ENCODE data around the gene DNAH10.

DNAH10 gene

DNA sequence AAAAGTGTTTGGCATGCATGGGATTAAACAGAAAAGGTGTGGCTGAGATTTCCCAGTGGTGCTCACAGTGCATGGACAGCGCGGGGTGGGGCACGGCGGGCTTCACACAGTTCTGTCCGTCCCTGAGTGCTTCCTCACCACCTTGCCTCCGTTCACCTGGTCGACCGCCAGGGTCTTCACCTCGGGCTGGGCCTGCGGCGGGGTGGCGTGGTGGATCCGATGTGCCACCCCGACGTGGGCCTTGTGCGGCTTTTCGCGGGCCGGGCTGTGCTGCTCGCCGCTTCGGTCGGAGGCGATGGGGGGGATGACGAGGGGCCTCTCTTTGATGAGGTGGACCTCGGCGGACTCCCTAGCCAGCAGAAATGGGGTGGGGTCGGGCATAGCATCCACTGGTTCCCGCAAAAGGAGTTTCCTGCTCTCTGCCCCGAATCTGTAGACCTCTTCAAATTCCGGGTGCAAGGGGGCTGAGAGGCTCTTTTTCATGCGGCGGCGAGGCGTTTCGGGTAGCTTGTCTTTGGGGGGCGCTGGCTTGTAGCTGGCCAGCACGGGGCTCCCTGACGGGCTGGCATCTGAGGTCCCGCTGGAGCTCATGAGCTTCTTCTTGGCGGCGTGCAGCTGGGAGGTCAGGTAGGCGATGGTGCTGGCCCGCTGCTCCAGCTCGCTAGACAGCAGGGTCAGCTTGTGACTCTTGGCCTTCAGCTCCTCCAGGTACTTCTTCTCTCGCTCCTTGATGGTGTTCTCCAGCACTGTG, 175.0 kb downstream of the DNAH10 start:
- TF ChIP-seq, protein P1, sequence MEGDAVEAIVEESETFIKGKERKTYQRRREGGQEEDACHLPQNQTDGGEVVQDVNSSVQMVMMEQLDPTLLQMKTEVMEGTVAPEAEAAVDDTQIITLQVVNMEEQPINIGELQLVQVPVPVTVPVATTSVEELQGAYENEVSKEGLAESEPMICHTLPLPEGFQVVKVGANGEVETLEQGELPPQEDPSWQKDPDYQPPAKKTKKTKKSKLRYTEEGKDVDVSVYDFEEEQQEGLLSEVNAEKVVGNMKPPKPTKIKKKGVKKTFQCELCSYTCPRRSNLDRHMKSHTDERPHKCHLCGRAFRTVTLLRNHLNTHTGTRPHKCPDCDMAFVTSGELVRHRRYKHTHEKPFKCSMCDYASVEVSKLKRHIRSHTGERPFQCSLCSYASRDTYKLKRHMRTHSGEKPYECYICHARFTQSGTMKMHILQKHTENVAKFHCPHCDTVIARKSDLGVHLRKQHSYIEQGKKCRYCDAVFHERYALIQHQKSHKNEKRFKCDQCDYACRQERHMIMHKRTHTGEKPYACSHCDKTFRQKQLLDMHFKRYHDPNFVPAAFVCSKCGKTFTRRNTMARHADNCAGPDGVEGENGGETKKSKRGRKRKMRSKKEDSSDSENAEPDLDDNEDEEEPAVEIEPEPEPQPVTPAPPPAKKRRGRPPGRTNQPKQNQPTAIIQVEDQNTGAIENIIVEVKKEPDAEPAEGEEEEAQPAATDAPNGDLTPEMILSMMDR (IDR thresholded peaks at IDR 0.05; ENCODE audit: low read depth, low read length) = no peak
- TF ChIP-seq, protein P2, sequence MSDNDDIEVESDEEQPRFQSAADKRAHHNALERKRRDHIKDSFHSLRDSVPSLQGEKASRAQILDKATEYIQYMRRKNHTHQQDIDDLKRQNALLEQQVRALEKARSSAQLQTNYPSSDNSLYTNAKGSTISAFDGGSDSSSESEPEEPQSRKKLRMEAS (IDR thresholded peaks at IDR 0.05; ENCODE audit: low read depth, low read length) = no peak
- no peak for DNase-seq (ENCODE audit: low read depth)

DNA sequence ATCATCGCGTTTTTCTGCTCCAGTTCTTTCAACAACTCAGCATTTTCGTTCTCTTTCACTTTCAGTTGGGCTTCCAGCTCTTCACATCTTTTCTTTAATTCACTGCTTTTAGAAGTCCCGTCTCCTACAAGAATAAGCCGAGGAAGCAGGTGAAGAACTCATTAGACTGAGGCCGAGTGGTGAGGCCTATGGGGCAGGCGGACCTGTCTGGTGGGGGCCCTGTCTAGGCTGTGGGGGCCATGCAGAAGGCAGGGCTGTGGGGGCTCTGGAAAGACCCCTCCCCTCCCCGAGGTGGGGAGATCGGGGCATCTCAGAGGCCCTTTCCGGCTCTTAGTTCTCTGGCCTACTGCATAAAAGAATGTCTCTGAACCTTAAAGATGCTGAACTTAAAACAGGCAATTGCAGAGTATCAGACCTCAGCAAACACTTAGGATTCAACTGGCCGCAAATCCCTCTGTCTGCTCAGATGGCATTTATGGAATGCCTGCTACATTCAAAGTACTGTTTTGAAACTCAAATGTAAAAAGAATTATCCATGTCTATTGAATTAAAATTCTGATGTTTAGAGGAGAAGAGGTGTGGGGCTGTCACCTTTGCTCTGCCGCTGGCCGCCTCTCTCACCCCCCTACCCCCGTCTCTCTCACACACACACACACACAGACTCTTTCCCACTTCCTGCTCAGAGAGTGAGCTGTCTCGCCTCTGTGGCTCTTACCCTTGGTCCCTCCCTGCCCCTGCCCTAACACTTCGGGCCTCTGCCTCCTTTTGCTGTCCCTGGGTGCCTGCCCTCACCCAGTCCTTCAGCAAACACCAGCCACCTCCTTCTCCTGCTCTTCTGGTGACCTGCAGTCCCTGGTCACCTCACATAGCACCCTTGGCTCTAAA, 175.8 kb downstream of the DNAH10 start:
- DNase-seq (ENCODE audit: low read depth) = peak; percentile 31
- TF ChIP-seq, protein P1 (IDR thresholded peaks at IDR 0.05; ENCODE audit: low read depth, low read length) = no peak
- TF ChIP-seq MYC (IDR thresholded peaks at IDR 0.05; ENCODE audit: low read depth, low read length) = no peak
- no peak for TF ChIP-seq POLR2A (IDR thresholded peaks at IDR 0.05; ENCODE audit: extremely low read depth, insufficient read length)
- no peak overlapping the region for H3K4me3 ChIP-seq (ENCODE audit: low read depth, low read length)

More for the DNA sequence above, 175.0 kb downstream of the DNAH10 start:
- no peak overlapping the region for H3K4me3 ChIP-seq (ENCODE audit: low read depth, low read length)

DNA sequence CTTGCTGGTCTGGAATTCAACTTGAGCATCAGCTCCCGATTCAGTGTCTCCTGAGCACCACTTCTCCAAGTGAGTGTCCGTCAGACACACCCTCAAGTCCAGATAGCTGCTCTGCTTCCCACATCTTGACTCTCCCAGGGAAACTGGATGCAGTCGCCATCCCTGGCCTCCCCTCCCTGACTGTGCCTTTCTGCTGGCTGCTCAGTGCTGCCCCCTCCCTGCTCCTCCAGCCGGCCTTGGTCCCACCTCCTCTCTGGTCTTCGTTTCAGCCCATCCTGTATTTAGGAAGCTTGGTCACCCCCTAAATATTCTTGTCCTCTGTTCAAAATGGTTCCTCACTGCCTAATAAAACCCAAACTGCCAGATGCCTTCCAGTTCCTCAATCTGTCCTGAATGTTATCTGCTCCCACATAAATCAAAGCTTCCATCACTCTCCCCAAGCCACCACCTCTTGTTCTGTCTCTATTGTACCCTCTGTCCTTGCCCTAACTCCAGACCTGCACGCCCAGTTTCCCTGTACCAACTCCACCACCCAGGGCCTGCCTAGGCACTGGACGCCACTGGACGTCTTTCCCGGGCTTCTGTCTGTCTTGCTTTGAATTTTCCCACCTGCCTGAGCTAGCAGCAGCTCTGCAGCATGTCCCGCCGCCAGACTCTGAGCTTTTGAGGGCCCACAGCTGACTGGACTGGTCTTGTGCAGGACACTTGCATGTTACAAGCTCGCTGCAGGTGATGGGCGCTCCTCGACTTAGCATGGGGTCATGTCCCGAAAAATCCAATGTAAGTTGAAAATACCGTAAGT, 176.8 kb downstream of the DNAH10 start:
- H3K4me3 ChIP-seq (ENCODE audit: low read depth, low read length) = no peak overlapping the region
- TF ChIP-seq, protein P2 (IDR thresholded peaks at IDR 0.05; ENCODE audit: low read depth, low read length) = no peak
- TF ChIP-seq, protein P1 (IDR thresholded peaks at IDR 0.05; ENCODE audit: low read depth, low read length) = peak; percentile 72
- no peak for DNase-seq (ENCODE audit: low read depth)

DNA sequence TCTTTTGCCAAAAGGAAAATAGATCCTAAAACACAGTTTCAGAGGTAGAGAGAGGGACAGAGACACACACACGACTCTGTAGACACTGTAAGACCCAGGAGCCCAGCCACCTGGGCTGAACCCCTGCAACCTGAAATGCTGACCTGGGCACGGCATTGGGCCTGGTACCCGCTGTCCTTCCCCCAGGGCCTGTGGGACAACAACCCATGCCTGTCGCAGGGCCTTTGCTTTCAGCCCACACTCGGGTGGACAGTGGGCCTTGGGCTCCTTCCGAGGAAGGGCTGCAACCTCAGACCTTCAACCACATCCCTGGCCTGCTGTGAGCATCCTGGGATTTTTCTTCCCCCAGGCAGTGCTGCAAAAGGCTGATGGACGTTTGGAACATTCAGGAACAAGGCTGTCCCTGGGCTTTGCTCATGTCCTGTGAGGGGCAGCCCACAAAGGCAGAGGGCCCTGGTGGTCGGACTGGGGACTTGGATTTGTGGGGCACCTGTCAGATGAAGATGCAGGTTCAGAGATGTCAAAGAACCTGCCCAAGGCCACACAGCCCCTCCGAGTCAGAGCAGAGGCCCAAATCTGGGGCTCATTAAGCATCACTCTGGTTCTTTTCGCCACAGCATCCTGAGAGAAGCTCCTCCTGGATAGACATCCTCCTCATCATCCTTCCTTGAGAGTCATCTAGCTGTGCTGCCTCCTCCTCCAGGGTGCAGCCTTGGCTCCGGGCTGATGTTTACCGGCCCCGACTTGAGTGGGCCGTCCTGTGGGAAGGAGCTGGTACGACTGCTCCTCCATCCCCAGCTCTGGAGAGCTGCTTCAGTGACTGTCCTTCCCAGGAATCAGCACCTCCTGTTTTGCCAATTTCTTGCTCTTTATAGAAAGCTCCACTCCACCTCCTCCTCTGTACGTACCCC, 177.9 kb downstream of the DNAH10 start:
- H3K4me3 ChIP-seq (ENCODE audit: low read depth, low read length) = no peak overlapping the region
- no peak for DNase-seq (ENCODE audit: low read depth)
- no peak for TF ChIP-seq POLR2A (IDR thresholded peaks at IDR 0.05; ENCODE audit: extremely low read depth, insufficient read length)
- no peak for TF ChIP-seq MYC (IDR thresholded peaks at IDR 0.05; ENCODE audit: low read depth, low read length)

DNA sequence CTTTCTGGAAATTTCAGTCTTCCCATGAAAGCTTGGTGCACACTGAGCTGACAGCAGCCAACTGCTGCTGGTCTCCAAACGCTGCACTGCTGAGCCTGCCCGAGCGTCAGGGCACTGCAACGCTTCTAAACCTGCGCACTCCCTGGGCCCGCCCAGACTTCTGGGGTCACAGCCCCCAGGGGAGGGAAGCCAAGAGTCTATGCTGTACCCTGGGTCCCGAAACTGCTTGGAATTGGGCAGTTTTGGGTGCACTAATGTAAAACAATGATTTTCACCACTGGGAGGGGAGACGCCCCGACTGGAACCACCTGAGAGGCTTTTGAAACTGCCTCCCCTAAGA, 178.5 kb downstream of the DNAH10 start:
- no peak overlapping the region for H3K4me3 ChIP-seq (ENCODE audit: low read depth, low read length)
- DNase-seq (ENCODE audit: low read depth) = no peak
- TF ChIP-seq, protein P1 (IDR thresholded peaks at IDR 0.05; ENCODE audit: low read depth, low read length) = no peak
- TF ChIP-seq MYC (IDR thresholded peaks at IDR 0.05; ENCODE audit: low read depth, low read length) = no peak
- TF ChIP-seq, protein P2 (IDR thresholded peaks at IDR 0.05; ENCODE audit: low read depth, low read length) = no peak
- TF ChIP-seq POLR2A (IDR thresholded peaks at IDR 0.05; ENCODE audit: extremely low read depth, insufficient read length) = no peak

Data from NB4 (cell line).